Immature natural killer cell (primary cell): ENCODE results near the gene TRMU. TPM values are rescaled to one million over a fixed set of nuclear protein-coding genes. Genes with fewer than 3 reads are reported as not detected.

Source experiments
- DNase-seq, 3 donors: peaks; one replicate each; pipeline ENCODE4 v3.0.0; 2022; ENCODE audit warnings: mixed read lengths in 1 of 3
- H3K27ac Mint-ChIP-seq, 6 donors: one replicate each; pipeline ENCODE4 v1.8.0; 2020; ENCODE audit warnings: mixed read lengths in 6 of 6, mild to moderate bottlenecking in 5 of 6, inconsistent platforms in 4 of 6, moderate library complexity in 3 of 6
- H3K27me3 Mint-ChIP-seq, 3 donors: one replicate each; pipeline ENCODE4 v1.8.0; 2020 to 2021; ENCODE audit warnings: low read depth in 3 of 3, mild to moderate bottlenecking in 3 of 3, mixed read lengths in 3 of 3, moderate library complexity in 3 of 3, inconsistent platforms in 1 of 3
- H3K36me3 Mint-ChIP-seq, 3 donors: one replicate each; pipeline ENCODE4 v1.8.0; 2020; ENCODE audit warnings: mixed read lengths in 3 of 3, inconsistent platforms in 2 of 3, mild to moderate bottlenecking in 2 of 3
- H3K4me1 Mint-ChIP-seq, 2 donors: one replicate each; pipeline ENCODE4 v1.8.0; 2020; ENCODE audit warnings: inconsistent platforms in 2 of 2, mild to moderate bottlenecking in 2 of 2, mixed read lengths in 2 of 2, moderate library complexity in 1 of 2
- H3K4me3 Mint-ChIP-seq, 5 donors: one replicate each; pipeline ENCODE4 v1.8.0; 2020; ENCODE audit warnings: mild to moderate bottlenecking in 5 of 5, mixed read lengths in 5 of 5, inconsistent platforms in 3 of 5, moderate library complexity in 3 of 5
- H3K9me3 Mint-ChIP-seq, 6 donors: one replicate each; pipeline ENCODE4 v1.8.0; 2020; ENCODE audit warnings: mild to moderate bottlenecking in 6 of 6, mixed read lengths in 6 of 6, inconsistent platforms in 4 of 6, moderate library complexity in 3 of 6
- polyA plus RNA-seq, 3 donors: library from polyadenylated mRNA; unstranded; fragments of 300-500 nt; fragmentation: Illumina TruSeq; gene quantifications; one replicate each; pipeline ENCODE4 v1.2.3, GENCODE V29; 2021

The TRMU gene
- polyA plus RNA-seq, 3 donors from 2014 or later: 12.3 to 18.5 (median 16.8) TPM

GRCh38 chr22:46350646-46351045 lies 15.1 kb downstream of the TRMU start:
- peaks cover 0 to 3% (median 0%) of the 10 kb centered on the region in 6 donors for H3K9me3 Mint-ChIP-seq
- no peak for DNase-seq
- no peak overlapping the region for H3K27ac Mint-ChIP-seq
- H3K4me3 Mint-ChIP-seq: no peak overlapping the region
- H3K4me1 Mint-ChIP-seq: peaks cover 0 to 4% of the 10 kb centered on the region in 2 donors
- H3K27me3 Mint-ChIP-seq: peaks cover 0 to 3% (median 3%) of the 10 kb centered on the region in 3 donors
- peaks cover 24 to 46% (median 36%) of the 10 kb centered on the region in 3 donors for H3K36me3 Mint-ChIP-seq

DNA sequence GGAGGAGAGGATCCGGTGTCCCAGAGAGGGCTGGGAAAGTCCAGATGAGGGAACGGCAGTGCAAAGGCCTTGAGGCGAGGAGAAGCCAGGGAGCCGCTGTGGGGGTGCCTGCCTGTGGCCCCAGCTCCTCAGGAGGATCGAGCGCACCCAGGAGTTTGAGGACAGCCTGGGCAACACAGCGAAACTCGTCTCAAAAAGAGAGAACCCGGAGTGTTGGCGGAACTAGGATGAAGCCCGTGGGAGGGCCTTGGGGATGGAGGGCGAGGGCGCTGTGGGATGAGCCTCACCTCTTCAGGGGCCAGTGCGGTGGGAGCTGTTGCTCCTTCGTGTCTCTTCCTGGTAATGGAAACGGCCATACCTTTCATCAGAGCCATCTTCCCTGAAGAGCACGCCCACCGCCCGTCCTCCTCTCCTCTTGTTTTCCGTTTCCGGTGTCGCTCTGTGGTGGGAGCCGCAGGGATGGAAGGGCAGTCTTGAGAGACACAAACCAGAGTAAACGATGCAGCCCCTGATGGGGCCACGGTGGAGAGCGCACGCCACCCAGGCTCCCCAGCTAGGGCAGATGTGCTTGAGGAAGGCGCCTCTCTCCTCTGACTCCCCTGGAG lies 15.7 kb downstream of the TRMU start:
- H3K36me3 Mint-ChIP-seq: peaks cover 21 to 42% (median 33%) of the 10 kb centered on the region in 3 donors

GRCh38 chr22:46351767-46352166 lies 16.3 kb downstream of the TRMU start:
- H3K4me1 Mint-ChIP-seq: peaks cover 0 to 4% of the 10 kb centered on the region in 2 donors
- H3K9me3 Mint-ChIP-seq: peaks cover 0 to 3% (median 0%) of the 10 kb centered on the region in 6 donors
- H3K36me3 Mint-ChIP-seq: peaks cover 20 to 37% (median 31%) of the 10 kb centered on the region in 3 donors
- no peak overlapping the region for H3K4me3 Mint-ChIP-seq
- H3K27ac Mint-ChIP-seq: no peak overlapping the region
- no peak for DNase-seq
- H3K27me3 Mint-ChIP-seq: peaks cover 0 to 3% (median 3%) of the 10 kb centered on the region in 3 donors

More for the DNA sequence above, 15.7 kb downstream of the TRMU start:
- peaks cover 0 to 4% of the 10 kb centered on the region in 2 donors for H3K4me1 Mint-ChIP-seq
- H3K4me3 Mint-ChIP-seq: no peak overlapping the region
- no peak for DNase-seq
- peaks cover 0 to 3% (median 3%) of the 10 kb centered on the region in 3 donors for H3K27me3 Mint-ChIP-seq
- peaks cover 0 to 3% (median 0%) of the 10 kb centered on the region in 6 donors for H3K9me3 Mint-ChIP-seq
- H3K27ac Mint-ChIP-seq: peak overlapping the region in 1 of 6 donors; percentile 16

GRCh38 chr22:46352276-46352675 lies 16.8 kb downstream of the TRMU start:
- DNase-seq: no peak
- Mint-ChIP-seq H3K4me3 (no peak overlapping the region), H3K27me3 (peaks cover 0 to 3% (median 3%) of the 10 kb centered on the region in 3 donors), H3K36me3 (peaks cover 20 to 33% (median 31%) of the 10 kb centered on the region in 3 donors), H3K4me1 (peaks cover 0 to 4% of the 10 kb centered on the region in 2 donors), H3K27ac (no peak overlapping the region), H3K9me3 (peaks cover 0 to 3% (median 0%) of the 10 kb centered on the region in 6 donors)

- peaks cover 20 to 33% (median 31%) of the 10 kb centered on the region in 3 donors for H3K36me3 Mint-ChIP-seq
- H3K4me1 Mint-ChIP-seq: peaks cover 0 to 4% of the 10 kb centered on the region in 2 donors
- peaks cover 0 to 3% (median 0%) of the 10 kb centered on the region in 6 donors for H3K9me3 Mint-ChIP-seq
- peaks cover 0 to 3% (median 0%) of the 10 kb centered on the region in 3 donors for H3K27me3 Mint-ChIP-seq
- DNase-seq: no peak
- no peak overlapping the region for H3K4me3 Mint-ChIP-seq
- H3K27ac Mint-ChIP-seq: no peak overlapping the region
These were observed 17.3 kb downstream of the TRMU start for GRCh38 chr22:46352691-46353386.

DNA sequence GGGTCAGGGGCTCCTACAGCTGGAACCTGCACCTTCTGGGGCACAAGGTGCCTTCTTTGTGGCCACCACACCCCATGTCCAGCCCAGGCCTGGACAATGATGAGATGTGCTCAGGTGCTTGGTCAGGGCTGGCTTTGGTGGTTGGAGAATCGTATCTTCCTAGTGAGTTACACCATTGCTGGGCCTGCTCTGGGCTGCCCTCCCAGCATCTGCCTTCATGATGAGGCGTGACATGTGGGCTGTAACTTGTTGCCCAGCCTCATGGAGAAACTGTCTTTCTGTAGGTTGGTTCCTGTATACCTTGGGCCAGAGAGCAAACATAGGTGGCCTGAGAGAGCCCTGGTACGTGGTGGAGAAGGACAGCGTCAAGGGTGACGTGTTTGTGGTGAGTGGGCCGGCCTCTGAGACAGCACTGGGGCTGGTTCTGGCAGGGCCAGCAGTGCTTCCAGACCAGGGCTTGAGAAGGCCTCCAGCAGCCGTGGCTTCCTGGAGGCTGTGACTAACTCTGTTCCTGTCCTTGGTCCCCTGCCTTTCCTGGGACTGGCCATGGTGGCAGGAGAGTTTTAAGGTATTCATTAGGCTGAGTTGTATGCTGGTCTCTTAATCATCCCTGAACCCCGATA lies 18.1 kb downstream of the TRMU start:
- peaks cover 0 to 3% (median 0%) of the 10 kb centered on the region in 3 donors for H3K27me3 Mint-ChIP-seq
- peaks cover 0 to 4% of the 10 kb centered on the region in 2 donors for H3K4me1 Mint-ChIP-seq
- H3K27ac Mint-ChIP-seq: no peak overlapping the region
- H3K4me3 Mint-ChIP-seq: no peak overlapping the region
- peaks cover 20 to 35% (median 31%) of the 10 kb centered on the region in 3 donors for H3K36me3 Mint-ChIP-seq
- no peak for DNase-seq
- peaks cover 0 to 3% (median 0%) of the 10 kb centered on the region in 6 donors for H3K9me3 Mint-ChIP-seq

DNA sequence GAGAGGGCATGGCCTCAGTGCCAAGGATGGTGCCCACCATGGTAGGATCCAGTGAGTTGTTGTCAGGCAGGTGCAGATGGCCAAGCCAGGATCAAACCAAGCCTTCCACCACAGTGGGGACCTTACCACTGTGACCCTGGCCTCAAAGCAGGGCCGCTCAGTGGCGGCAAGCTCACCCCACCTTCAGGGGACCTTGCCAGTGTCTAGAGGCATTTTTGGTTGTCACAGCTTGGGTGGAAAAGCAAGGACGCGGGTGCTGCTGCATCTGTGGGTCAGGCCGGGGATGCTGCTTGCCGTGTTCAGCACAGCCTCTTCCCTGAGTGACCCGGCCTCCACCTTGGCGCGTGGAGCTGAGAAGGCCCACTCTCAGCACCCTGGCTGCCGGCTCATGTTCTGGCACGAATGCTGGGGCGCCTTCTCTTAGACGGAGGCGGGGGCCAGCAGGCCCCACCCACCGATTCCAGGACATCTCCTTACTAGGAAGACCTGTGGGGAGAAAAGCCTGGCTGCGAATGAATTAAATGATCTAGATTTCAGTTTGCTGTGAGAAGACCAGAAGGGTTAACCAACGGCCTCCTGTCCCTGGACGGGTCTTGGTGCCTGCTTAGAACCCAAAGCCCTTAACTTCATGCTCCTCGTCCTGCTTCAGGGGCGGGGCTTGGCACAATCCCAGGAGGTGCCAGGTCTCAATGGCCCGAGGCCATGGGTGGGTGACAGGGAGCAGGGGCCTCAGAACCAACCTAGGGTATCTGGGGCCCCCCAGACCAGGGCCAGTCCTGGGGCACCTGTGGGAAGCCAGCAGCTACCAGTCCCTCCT lies 18.9 kb downstream of the TRMU start:
- Mint-ChIP-seq H3K4me3 (no peak overlapping the region), H3K36me3 (peaks cover 17 to 35% (median 27%) of the 10 kb centered on the region in 3 donors), H3K9me3 (peaks cover 0 to 3% (median 0%) of the 10 kb centered on the region in 6 donors), H3K27me3 (peaks cover 0 to 3% (median 0%) of the 10 kb centered on the region in 3 donors), H3K27ac (no peak overlapping the region), H3K4me1 (peaks cover 0 to 4% of the 10 kb centered on the region in 2 donors)
- no peak for DNase-seq

- Mint-ChIP-seq H3K27me3 (peaks cover 0 to 3% (median 0%) of the 10 kb centered on the region in 3 donors), H3K27ac (no peak overlapping the region), H3K9me3 (peaks cover 0 to 3% (median 0%) of the 10 kb centered on the region in 6 donors), H3K4me1 (peaks cover 0 to 4% of the 10 kb centered on the region in 2 donors), H3K36me3 (peaks cover 13 to 29% (median 22%) of the 10 kb centered on the region in 3 donors), H3K4me3 (no peak overlapping the region)
- DNase-seq: no peak
These were observed 19.4 kb downstream of the TRMU start for GRCh38 chr22:46354993-46355305.

- Mint-ChIP-seq H3K4me1 (peaks cover 0 to 4% of the 10 kb centered on the region in 2 donors), H3K4me3 (no peak overlapping the region), H3K36me3 (peaks cover 10 to 32% (median 19%) of the 10 kb centered on the region in 3 donors), H3K27ac (peak overlapping the region in 2 of 6 donors; percentile 46 to 59), H3K27me3 (peaks cover 0 to 3% (median 0%) of the 10 kb centered on the region in 3 donors), H3K9me3 (peaks cover 0 to 3% (median 0%) of the 10 kb centered on the region in 6 donors)
- peak; percentile 58 to 66 (median 63) for DNase-seq
These were observed 20.0 kb downstream of the TRMU start for GRCh38 chr22:46355369-46355995.

GRCh38 chr22:46355996-46356471 lies 20.5 kb downstream of the TRMU start:
- peaks cover 0 to 4% of the 10 kb centered on the region in 2 donors for H3K4me1 Mint-ChIP-seq
- no peaks in the 10 kb centered on the region for H3K27me3 Mint-ChIP-seq
- no peak overlapping the region for H3K4me3 Mint-ChIP-seq
- DNase-seq: no peak
- H3K36me3 Mint-ChIP-seq: peaks cover 6 to 30% (median 14%) of the 10 kb centered on the region in 3 donors
- no peak overlapping the region for H3K27ac Mint-ChIP-seq
- peaks cover 0 to 3% (median 0%) of the 10 kb centered on the region in 6 donors for H3K9me3 Mint-ChIP-seq

GRCh38 chr22:46356496-46357480 lies 21.3 kb downstream of the TRMU start:
- Mint-ChIP-seq H3K27ac (no peak overlapping the region), H3K36me3 (peaks cover 6 to 30% (median 14%) of the 10 kb centered on the region in 3 donors), H3K4me3 (no peak overlapping the region), H3K9me3 (peaks cover 0 to 3% (median 0%) of the 10 kb centered on the region in 6 donors), H3K27me3 (no peaks in the 10 kb centered on the region), H3K4me1 (peaks cover 0 to 6% of the 10 kb centered on the region in 2 donors)
- DNase-seq: no peak
